Lower leg skin (tissue), 3 donors: ENCODE data around the gene NOC2L.

Source experiments
- CTCF ChIP-seq, 3 donors: fragments of 450-650 bp; IDR thresholded peaks; one replicate each; pipeline ENCODE4 v1.5.1; 2016; ENCODE audit warnings: antibody characterized with exemption in 3 of 3, mild to moderate bottlenecking in 3 of 3, moderate library complexity in 2 of 3
- POLR2A ChIP-seq, 2 donors: fragments of 450-650 bp; IDR thresholded peaks; one replicate each; pipeline ENCODE4 v1.6.1; 2016 to 2017; ENCODE audit warnings: antibody characterized with exemption in 2 of 2, mild to moderate bottlenecking in 1 of 2, moderate library complexity in 1 of 2

GRCh38 chr1:969260-969855 lies 10.3 kb upstream of the NOC2L start:
- no peak for TF ChIP-seq CTCF (IDR thresholded peaks at IDR 0.05)
- TF ChIP-seq POLR2A (IDR thresholded peaks at IDR 0.05): no peak
